ENCODE data around the gene EIF3C. TPM values are rescaled to one million over a fixed set of nuclear protein-coding genes. Genes with fewer than 3 reads are reported as not detected.
"Not testable (repeated sequence)": the region's sequence is repeated elsewhere in the genome, so short reads cannot be mapped to it uniquely, and the experiment has no call there.

Gene EIF3C
- total RNA-seq, 1 donor from 2014 or later = 689 TPM

- H3K4me3 Mint-ChIP-seq; H3K4me1 Mint-ChIP-seq; intact Hi-C loops (cut with micrococcal nuclease); H3K36me3 Mint-ChIP-seq (ENCODE audit: low read depth); H3K27me3 Mint-ChIP-seq; CTCF ChIA-PET; H3K27ac Mint-ChIP-seq; H3K9me3 Mint-ChIP-seq; DNase-seq; POLR2A ChIA-PET: not testable (repeated sequence)
- ATAC-seq (ENCODE audit: low read depth) = peak; percentile 34
Observed at GRCh38 chr16:28722852-28723650, 11.8 kb downstream of the EIF3C start.

GRCh38 chr16:28731253-28731652, 20.0 kb downstream of the EIF3C start:
- intact Hi-C loops (cut with micrococcal nuclease); DNase-seq; H3K4me3 Mint-ChIP-seq; CTCF ChIA-PET; H3K9me3 Mint-ChIP-seq; POLR2A ChIA-PET; H3K27me3 Mint-ChIP-seq; H3K27ac Mint-ChIP-seq; H3K4me1 Mint-ChIP-seq; ATAC-seq (ENCODE audit: low read depth); H3K36me3 Mint-ChIP-seq (ENCODE audit: low read depth): not testable (repeated sequence)

GRCh38 chr16:28732455-28733124, 21.3 kb downstream of the EIF3C start:
- CTCF ChIA-PET; H3K27me3 Mint-ChIP-seq; H3K27ac Mint-ChIP-seq; DNase-seq; POLR2A ChIA-PET; H3K4me1 Mint-ChIP-seq; intact Hi-C loops (cut with micrococcal nuclease); H3K36me3 Mint-ChIP-seq (ENCODE audit: low read depth); H3K9me3 Mint-ChIP-seq; H3K4me3 Mint-ChIP-seq; ATAC-seq (ENCODE audit: low read depth): not testable (repeated sequence)

GRCh38 chr16:28739787-28740186, 28.5 kb downstream of the EIF3C start:
- DNase-seq; POLR2A ChIA-PET; H3K27me3 Mint-ChIP-seq; H3K27ac Mint-ChIP-seq; H3K36me3 Mint-ChIP-seq (ENCODE audit: low read depth); CTCF ChIA-PET; H3K9me3 Mint-ChIP-seq; intact Hi-C loops (cut with micrococcal nuclease); H3K4me1 Mint-ChIP-seq; H3K4me3 Mint-ChIP-seq: not testable (repeated sequence)
- ATAC-seq (ENCODE audit: low read depth) = peak; percentile 70

GRCh38 chr16:28740631-28741030, 29.4 kb downstream of the EIF3C start:
- CTCF ChIA-PET; H3K4me3 Mint-ChIP-seq; H3K4me1 Mint-ChIP-seq; H3K36me3 Mint-ChIP-seq (ENCODE audit: low read depth); DNase-seq; H3K27me3 Mint-ChIP-seq; POLR2A ChIA-PET; H3K27ac Mint-ChIP-seq; H3K9me3 Mint-ChIP-seq; intact Hi-C loops (cut with micrococcal nuclease): not testable (repeated sequence)
- ATAC-seq (ENCODE audit: low read depth) = peak; percentile 31

- ATAC-seq (ENCODE audit: low read depth); H3K27me3 Mint-ChIP-seq; POLR2A ChIA-PET; DNase-seq; H3K9me3 Mint-ChIP-seq; H3K27ac Mint-ChIP-seq; H3K4me1 Mint-ChIP-seq; H3K36me3 Mint-ChIP-seq (ENCODE audit: low read depth); H3K4me3 Mint-ChIP-seq; intact Hi-C loops (cut with micrococcal nuclease); CTCF ChIA-PET: not testable (repeated sequence)
Observed at GRCh38 chr16:28741295-28741694, 30.0 kb downstream of the EIF3C start.

GRCh38 chr16:28746618-28747350, 35.5 kb downstream of the EIF3C start:
- H3K4me1 Mint-ChIP-seq; ATAC-seq (ENCODE audit: low read depth); H3K27me3 Mint-ChIP-seq; CTCF ChIA-PET; H3K27ac Mint-ChIP-seq; H3K4me3 Mint-ChIP-seq; H3K9me3 Mint-ChIP-seq; H3K36me3 Mint-ChIP-seq (ENCODE audit: low read depth); intact Hi-C loops (cut with micrococcal nuclease); POLR2A ChIA-PET; DNase-seq: not testable (repeated sequence)

GRCh38 chr16:28749997-28750465, 38.8 kb downstream of the EIF3C start:
- POLR2A ChIA-PET; CTCF ChIA-PET; intact Hi-C loops (cut with micrococcal nuclease); H3K27me3 Mint-ChIP-seq; H3K9me3 Mint-ChIP-seq; H3K4me1 Mint-ChIP-seq; H3K36me3 Mint-ChIP-seq (ENCODE audit: low read depth); H3K4me3 Mint-ChIP-seq: not testable (repeated sequence)
- peak; percentile 96 for ATAC-seq (ENCODE audit: low read depth)
- peak; percentile 62 for DNase-seq
- H3K27ac Mint-ChIP-seq = peak overlapping the region; percentile 53

- H3K4me1 Mint-ChIP-seq; intact Hi-C loops (cut with micrococcal nuclease); CTCF ChIA-PET; H3K36me3 Mint-ChIP-seq (ENCODE audit: low read depth); DNase-seq; H3K9me3 Mint-ChIP-seq; H3K27ac Mint-ChIP-seq; POLR2A ChIA-PET; ATAC-seq (ENCODE audit: low read depth); H3K27me3 Mint-ChIP-seq; H3K4me3 Mint-ChIP-seq: not testable (repeated sequence)
Observed at GRCh38 chr16:28750469-28751067, 39.3 kb downstream of the EIF3C start.

GRCh38 chr16:28751487-28751886, 40.2 kb downstream of the EIF3C start, which contains the start of gene NPIPB9:
Gene NPIPB9, plus strand, starts transcription at chr16:28751787.
- intact Hi-C loops (cut with micrococcal nuclease); H3K9me3 Mint-ChIP-seq; H3K36me3 Mint-ChIP-seq (ENCODE audit: low read depth); H3K27ac Mint-ChIP-seq; CTCF ChIA-PET; ATAC-seq (ENCODE audit: low read depth); H3K27me3 Mint-ChIP-seq; POLR2A ChIA-PET; H3K4me1 Mint-ChIP-seq; DNase-seq; H3K4me3 Mint-ChIP-seq: not testable (repeated sequence)

GRCh38 chr16:28781697-28782096, 70.4 kb downstream of the EIF3C start:
- intact Hi-C loops (cut with micrococcal nuclease); POLR2A ChIA-PET; DNase-seq; H3K4me3 Mint-ChIP-seq; H3K36me3 Mint-ChIP-seq (ENCODE audit: low read depth); H3K27me3 Mint-ChIP-seq; H3K9me3 Mint-ChIP-seq; CTCF ChIA-PET; ATAC-seq (ENCODE audit: low read depth); H3K4me1 Mint-ChIP-seq; H3K27ac Mint-ChIP-seq: not testable (repeated sequence)

- intact Hi-C loops (cut with micrococcal nuclease); CTCF ChIA-PET; H3K9me3 Mint-ChIP-seq: not testable (repeated sequence)
Observed at GRCh38 chr16:28782357-28782756, 71.1 kb downstream of the EIF3C start.

More at GRCh38 chr16:28782357-28782756, 71.1 kb downstream of the EIF3C start:
- H3K4me1 Mint-ChIP-seq; H3K27ac Mint-ChIP-seq; H3K4me3 Mint-ChIP-seq; H3K36me3 Mint-ChIP-seq (ENCODE audit: low read depth); ATAC-seq (ENCODE audit: low read depth); H3K27me3 Mint-ChIP-seq; DNase-seq; POLR2A ChIA-PET: not testable (repeated sequence)

Data from activated B cell treated with CpG ODN at 0.5 μM for 24 hours (primary cell).